Activated CD4-positive, alpha-beta T cell treated with anti-CD3 and anti-CD28 coated beads for 48 hours (primary cell): ENCODE results near the gene MYO15B.

Experiments used
- DNase-seq: peaks from one replicate; pipeline ENCODE4 v3.0.0-alpha.2; 2020

Gene MYO15B

GRCh38 chr17:75604034-75604695, 16.6 kb downstream of the MYO15B start:
- no peak for DNase-seq

DNA sequence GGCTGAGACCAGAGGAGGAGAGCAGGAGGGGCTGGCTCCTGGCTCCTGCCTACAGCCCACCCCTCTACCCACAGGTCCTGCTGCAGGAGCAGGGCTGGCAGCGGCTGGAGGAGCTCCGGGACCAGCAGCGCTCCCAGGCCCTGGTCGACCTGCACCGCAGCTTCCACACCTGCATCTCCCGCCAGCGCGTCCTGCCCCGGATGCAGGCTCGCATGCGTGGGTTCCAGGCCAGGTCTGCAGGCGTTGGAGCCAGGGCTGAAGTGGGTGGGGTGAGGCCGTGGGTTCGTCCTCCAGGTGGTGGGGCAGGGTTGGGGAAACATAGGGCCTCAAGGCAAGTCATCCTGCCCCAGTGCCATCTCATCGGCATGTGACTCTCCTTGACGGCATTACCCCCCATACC, 18.2 kb downstream of the MYO15B start:
- no peak for DNase-seq

- DNase-seq: no peak
Measured at GRCh38 chr17:75607086-75607485, 19.5 kb downstream of the MYO15B start.

DNA sequence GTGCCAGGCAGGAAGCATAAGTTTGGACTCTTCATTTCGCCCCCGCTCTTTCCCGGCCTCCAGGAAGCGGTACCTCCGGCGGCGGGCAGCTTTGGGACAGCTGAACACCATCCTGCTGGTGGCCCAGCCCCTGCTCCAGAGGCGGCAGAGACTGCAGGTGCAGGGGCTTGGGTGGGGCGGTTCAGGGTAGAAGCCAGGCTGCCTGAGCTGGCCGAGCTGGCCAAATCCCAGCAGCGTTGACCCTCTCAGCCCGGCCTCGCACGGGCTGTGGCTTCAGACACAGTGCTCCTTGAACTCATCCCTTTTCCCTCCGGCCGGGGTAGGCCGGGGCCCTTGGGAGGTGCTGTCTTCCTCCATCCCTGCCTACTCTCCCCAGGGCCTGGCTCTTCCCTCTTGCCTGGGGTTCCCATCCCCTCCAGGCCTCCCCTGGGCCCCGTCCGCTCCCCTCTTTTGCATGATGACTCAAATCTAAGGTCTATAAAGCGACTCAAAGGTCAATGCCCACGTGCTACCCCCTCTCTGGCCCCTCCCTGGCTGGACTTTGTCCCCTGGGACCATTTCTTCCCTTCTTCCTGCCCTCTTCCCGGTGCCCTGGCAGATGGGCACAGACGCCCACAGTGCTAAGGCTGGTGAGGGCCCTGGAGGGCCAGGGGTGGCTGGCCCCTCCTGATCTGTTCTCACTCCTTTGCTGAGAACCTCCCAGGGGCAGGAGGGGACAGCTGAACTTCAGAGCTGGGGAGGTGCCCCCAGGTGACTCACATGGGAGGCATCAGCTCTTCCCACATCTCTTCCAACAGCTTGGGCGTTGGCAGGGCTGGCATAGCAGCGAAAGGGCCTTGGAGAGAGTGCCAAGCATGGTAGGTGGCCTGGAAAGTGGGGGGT, 22.7 kb downstream of the MYO15B start:
- no peak for DNase-seq

DNA sequence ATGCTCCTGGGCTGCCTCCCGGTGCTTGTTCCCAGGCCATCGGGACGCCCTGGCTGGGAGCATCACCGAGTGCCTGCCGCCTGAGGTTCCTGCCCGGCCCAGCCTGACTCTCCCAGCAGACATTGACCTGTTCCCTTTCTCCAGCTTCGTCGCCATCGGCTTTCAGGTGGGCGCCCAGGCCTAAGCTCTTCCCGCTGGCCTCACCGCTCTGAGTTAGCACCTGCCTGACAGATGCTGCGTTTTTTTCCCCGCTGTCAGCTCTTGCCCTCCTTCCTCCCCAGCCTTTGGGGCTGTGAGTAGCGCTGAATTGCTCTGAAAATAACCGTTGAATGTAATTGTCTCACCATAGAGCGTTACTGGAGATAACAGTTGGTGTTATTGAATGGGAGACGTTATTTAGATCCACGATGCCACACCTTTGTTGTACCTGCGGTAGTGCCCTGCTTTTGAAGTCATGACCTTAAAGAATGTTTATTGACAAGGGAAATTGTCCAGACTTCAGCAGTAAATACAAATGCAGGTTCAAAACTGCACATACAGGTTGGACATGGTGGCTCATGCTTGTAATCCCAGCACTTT, 24.3 kb downstream of the MYO15B start:
- no peak for DNase-seq

DNA sequence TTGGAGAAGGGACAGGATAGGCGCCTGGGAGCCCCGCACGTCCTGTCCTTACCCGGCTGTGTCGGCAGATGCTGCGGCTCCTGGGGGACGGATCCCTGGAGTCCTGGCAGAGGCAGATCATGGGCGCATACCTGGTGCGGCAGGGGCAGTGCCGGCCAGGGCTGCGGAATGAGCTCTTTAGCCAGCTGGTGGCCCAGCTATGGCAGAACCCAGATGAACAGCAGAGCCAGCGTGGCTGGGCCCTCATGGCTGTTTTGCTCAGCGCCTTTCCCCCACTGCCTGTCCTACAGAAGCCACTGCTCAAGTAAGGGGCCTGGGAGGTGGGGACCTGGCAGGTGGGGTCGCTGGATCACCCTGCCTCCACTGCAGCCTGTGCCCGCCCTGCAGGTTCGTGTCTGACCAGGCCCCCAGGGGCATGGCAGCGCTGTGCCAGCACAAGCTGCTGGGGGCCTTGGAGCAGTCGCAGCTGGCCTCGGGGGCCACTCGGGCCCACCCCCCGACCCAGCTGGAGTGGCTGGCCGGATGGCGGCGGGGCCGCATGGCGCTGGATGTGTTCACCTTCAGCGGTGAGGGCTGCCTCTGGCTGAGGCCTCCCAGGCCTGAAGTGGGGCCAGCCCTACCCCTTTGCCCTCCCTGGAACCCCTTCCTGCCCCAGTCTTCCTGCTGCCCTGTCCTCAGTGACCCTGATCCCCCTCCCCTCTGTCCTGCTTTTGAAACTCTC, 25.5 kb downstream of the MYO15B start:
- DNase-seq: no peak

- no peak for DNase-seq
Measured at GRCh38 chr17:75614006-75614405, 26.4 kb downstream of the MYO15B start.

- no peak for DNase-seq
Measured at GRCh38 chr17:75614556-75615270, 27.1 kb downstream of the MYO15B start.

DNA sequence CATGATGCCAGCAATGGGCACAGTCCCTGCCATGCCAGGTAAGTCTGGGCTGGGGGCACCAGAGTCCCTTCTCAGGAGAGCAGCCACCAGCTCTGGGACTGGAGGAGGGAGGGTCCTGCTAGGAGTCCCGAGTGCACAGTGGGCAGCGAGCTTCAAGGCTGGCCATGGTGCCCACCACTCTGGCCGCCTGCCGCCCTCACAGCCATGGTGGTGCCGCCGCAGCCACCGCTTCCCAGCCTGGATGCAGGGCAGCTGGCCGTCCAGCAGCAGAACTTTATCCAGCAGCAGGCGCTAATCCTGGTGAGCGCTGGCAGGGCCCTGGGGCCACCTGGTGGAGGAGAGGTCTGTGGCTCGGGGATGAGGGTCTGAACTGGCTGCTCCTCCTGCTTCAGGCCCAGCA, 27.7 kb downstream of the MYO15B start:
- DNase-seq: no peak

DNA sequence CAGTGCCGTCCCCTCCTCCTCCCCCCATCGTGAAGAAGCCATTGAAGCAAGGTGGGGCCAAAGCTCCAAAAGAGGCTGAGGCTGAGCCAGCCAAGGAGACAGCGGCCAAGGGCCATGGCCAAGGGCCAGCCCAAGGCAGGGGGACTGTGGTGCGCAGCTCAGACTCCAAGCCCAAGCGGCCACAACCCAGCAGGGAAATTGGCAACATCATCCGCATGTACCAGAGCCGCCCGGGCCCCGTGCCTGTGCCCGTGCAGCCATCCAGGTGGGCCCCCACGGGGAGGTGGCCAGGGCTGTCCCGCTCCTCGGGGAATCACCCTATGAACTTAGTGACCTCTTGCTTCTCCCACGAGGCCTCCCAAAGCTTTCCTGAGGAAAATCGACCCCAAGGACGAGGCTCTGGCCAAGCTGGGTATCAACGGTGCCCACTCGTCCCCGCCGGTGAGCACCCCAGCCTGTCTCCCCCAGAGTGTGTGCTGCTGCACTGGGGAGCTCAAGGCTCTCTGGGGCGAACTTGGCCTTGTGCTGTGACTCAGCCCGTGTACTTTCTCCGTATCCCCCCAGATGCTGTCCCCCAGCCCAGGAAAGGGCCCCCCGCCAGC, 29.0 kb downstream of the MYO15B start:
- DNase-seq: no peak

GRCh38 chr17:75617218-75617617, 29.6 kb downstream of the MYO15B start:
- DNase-seq: no peak

- no peak for DNase-seq
Measured at GRCh38 chr17:75617675-75618074, 30.1 kb downstream of the MYO15B start.

GRCh38 chr17:75619506-75620431, 32.2 kb downstream of the MYO15B start:
- peak; percentile 47 for DNase-seq

GRCh38 chr17:75621489-75621888, 33.9 kb downstream of the MYO15B start:
- no peak for DNase-seq

DNA sequence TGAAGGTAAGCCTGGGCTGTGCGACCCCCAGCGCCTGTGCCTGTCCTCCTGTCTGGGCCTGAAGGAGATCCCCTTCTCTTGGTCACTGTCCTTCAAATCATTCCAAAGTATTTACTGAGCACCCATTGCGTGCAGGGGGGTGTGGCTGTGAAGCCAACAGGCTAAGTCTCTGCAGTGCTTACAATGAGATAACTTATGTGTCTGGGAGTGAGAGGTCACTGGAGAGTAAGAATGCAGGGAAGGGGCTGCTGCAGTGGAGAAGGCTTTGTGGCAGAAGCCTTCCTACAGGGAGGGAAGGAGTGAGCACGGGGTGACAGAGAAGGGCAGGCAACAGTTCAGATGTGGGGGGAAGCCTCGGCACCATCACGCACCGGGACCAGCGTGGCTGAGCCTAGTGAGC, 34.5 kb downstream of the MYO15B start:
- DNase-seq: no peak

GRCh38 chr17:75622771-75623273, 35.2 kb downstream of the MYO15B start:
- no peak for DNase-seq

DNA sequence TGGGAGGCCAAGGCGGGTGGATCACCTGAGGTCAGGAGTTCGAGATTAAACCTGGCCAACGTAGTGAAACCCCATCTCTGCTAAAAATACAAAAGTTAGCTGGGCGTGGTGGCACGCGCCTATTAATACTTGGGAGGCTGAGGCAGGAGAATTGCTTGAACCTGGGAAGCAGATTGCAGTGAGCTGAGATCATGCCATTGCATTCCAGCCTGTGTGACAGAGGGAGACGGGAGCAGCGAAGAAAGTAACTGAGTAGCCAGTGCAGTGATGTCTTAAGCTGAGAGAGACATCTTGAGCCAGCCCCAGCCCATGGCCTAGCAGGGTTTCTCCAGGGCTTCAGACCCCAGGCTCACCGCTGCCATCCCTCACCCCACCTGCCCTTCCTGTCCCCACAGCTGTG, 35.8 kb downstream of the MYO15B start:
- no peak for DNase-seq

GRCh38 chr17:75624021-75624420, 36.4 kb downstream of the MYO15B start:
- DNase-seq: no peak

DNA sequence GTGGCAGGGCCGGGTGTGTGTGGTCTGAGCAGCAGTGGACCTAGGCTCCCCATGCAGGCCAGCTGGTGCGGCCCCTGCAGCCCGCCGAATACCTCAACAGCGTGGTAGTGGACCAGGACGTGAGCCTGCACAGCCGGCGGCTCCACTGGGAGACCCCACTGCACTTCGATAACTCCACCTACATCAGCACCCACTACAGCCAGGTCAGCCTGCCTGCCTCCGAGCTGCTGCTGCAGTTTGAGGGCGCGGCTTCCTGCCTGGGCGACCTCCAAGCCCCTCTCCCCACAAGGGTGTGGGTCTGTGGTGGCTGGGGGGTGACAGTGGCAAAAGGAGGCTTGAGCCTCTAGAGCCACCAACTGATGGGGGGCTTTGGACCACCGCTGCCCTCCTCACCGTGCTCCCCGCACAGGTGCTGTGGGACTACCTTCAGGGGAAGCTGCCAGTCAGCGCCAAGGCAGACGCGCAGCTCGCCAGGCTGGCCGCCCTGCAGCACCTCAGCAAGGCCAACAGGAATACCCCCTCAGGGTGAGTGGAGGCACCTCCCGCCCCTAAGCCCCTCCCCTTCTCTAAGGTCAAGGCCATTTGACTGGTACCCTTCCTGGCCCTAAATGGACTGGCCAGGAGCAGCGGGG, 37.2 kb downstream of the MYO15B start:
- DNase-seq: no peak

GRCh38 chr17:75625813-75626486, 38.4 kb downstream of the MYO15B start:
- peak; percentile 39 for DNase-seq
